Lung (tissue), 12 donors: Measurements from ENCODE around the gene P3H2. TPM values are rescaled to one million over a fixed set of nuclear protein-coding genes. Genes with fewer than 3 reads are reported as not detected.
A peak's percentile ranks its signal among the peaks of the same experiment; 100 is the strongest.

Experiments
- ATAC-seq: fragments of 200-7000 bp; cut with Tn5 transposase; one replicate; pipeline ENCODE4 v1.9.1; 2020; ENCODE audit warnings: moderate number of reproducible peaks; ENCODE audit not compliant: insufficient read depth, low FRiP score
- DNase-seq, 3 donors: peaks; one replicate each; pipeline ENCODE4 v3.0.0-alpha.2; 2013 to 2017
- H3K27ac ChIP-seq, 2 donors: one replicate each; pipeline ENCODE4 v1.5.1; 2013; ENCODE audit warnings: mild to moderate bottlenecking in 2 of 2, moderate library complexity in 2 of 2, control low read depth in 1 of 2, inconsistent platforms in 1 of 2, low read depth in 1 of 2, low read length in 1 of 2
- H3K27me3 ChIP-seq, 3 donors: one replicate each; pipeline ENCODE4 v1.5.1; 2013; ENCODE audit warnings: low read length in 2 of 3; ENCODE audit not compliant: control insufficient read depth in 3 of 3, insufficient read depth in 3 of 3
- H3K36me3 ChIP-seq, 4 donors: one replicate each; pipeline ENCODE4 v1.5.1; 2013; ENCODE audit warnings: low read length in 4 of 4, mild to moderate bottlenecking in 1 of 4, moderate library complexity in 1 of 4; ENCODE audit not compliant: control insufficient read depth in 4 of 4, insufficient read depth in 4 of 4
- H3K4me1 ChIP-seq, 5 donors: one replicate each; pipeline ENCODE4 v1.5.1; 2013; ENCODE audit warnings: low read length in 5 of 5, mild to moderate bottlenecking in 2 of 5, moderate library complexity in 1 of 5; ENCODE audit not compliant: control insufficient read depth in 5 of 5, insufficient read depth in 5 of 5
- H3K4me3 ChIP-seq: one replicate; pipeline ENCODE4 v1.5.1; 2013; ENCODE audit warnings: mild to moderate bottlenecking, control low read depth, moderate library complexity
- H3K9ac ChIP-seq, 2 donors: one replicate each; pipeline ENCODE4 v1.5.1; 2013; ENCODE audit warnings: low read length in 2 of 2, control low read depth in 1 of 2; ENCODE audit not compliant: insufficient read depth in 1 of 2
- H3K9me3 ChIP-seq, 4 donors: one replicate each; pipeline ENCODE4 v1.5.1; 2013; ENCODE audit warnings: low read length in 3 of 4, mild to moderate bottlenecking in 1 of 4, moderate library complexity in 1 of 4; ENCODE audit not compliant: control insufficient read depth in 4 of 4, insufficient read depth in 3 of 4
- CTCF ChIP-seq: IDR thresholded peaks from 2 replicates; pipeline ENCODE4 v1.5.1; 2012; ENCODE audit warnings: mild to moderate bottlenecking; ENCODE audit errors: control extremely low read depth, extremely low read depth
- whole genome bisulfite sequencing, 2 donors: extraction: QIAGEN DNeasy Blood & Tissue Kit; methylation state at CpG; one replicate each; pipeline ENCODE4 v1.1.7; 2013; 5-methylcytosine and 5-hydroxymethylcytosine counted together
- polyA plus RNA-seq, 2 donors: library from polyadenylated mRNA; stranded (reverse); fragments of 200-250 nt; gene quantifications; one replicate each; pipeline ENCODE4 v1.2.1, GENCODE V29; 2013
- total RNA-seq, 2 donors: library from RNA; depleted of rRNA in 1 of 2; stranded (reverse); fragments of >200 nt in 1 of 2; gene quantifications; one replicate each; pipeline ENCODE4 v1.2.1, GENCODE V29; 2014 to 2021
- donor health status: control.
- donor health status: control.
- donor health status: Bipolar disorder and iron deficiency.
- donor health status: healthy.
- donor health status: DM: yes; HTN: yes; CAD: no.

Gene P3H2
- total and polyA plus RNA-seq, 4 donors = 18.6 to 59.9 (median 40.6) TPM

GRCh38 chr3:190003068-190003467, 117.6 kb downstream of the P3H2 start:
- no peak overlapping the region for H3K4me3 ChIP-seq
- no peaks in the 10 kb centered on the region for H3K9me3 ChIP-seq
- H3K36me3 ChIP-seq = no peaks in the 10 kb centered on the region
- no peak for TF ChIP-seq CTCF
- DNase-seq = no peak
- H3K9ac ChIP-seq = no peak overlapping the region
- ATAC-seq = no peak
- H3K4me1 ChIP-seq = peaks cover 0 to 10% (median 3%) of the 10 kb centered on the region in 5 donors
- 41 to 80% methylated on average over 3 of the region's 3 CpGs for WGBS, 2 donors
- no peak overlapping the region for H3K27ac ChIP-seq
- H3K27me3 ChIP-seq = no peaks in the 10 kb centered on the region

GRCh38 chr3:190001426-190001825, 119.3 kb downstream of the P3H2 start:
- Histone ChIP-seq H3K9me3 (no peaks in the 10 kb centered on the region), H3K9ac (no peak overlapping the region), H3K4me3 (no peak overlapping the region), H3K4me1 (peaks cover 0 to 10% (median 3%) of the 10 kb centered on the region in 5 donors), H3K36me3 (no peaks in the 10 kb centered on the region), H3K27me3 (no peaks in the 10 kb centered on the region), H3K27ac (no peak overlapping the region)
- no peak for TF ChIP-seq CTCF
- ATAC-seq = no peak
- WGBS, 2 donors = 60 to 65% methylated on average over 3 of the region's 3 CpGs
- peak in 2 of 3 donors; percentile 36 to 65 for DNase-seq

GRCh38 chr3:190000861-190001196, 119.9 kb downstream of the P3H2 start:
- no peak overlapping the region for H3K27ac ChIP-seq
- no peak for ATAC-seq
- no peak overlapping the region for H3K9ac ChIP-seq
- no peak for TF ChIP-seq CTCF
- H3K27me3 ChIP-seq = no peaks in the 10 kb centered on the region
- H3K9me3 ChIP-seq = no peaks in the 10 kb centered on the region
- H3K4me3 ChIP-seq = no peak overlapping the region
- no peak for DNase-seq
- WGBS, 2 donors = 71 to 84% methylated on average over 5 of the region's 5 CpGs
- no peaks in the 10 kb centered on the region for H3K36me3 ChIP-seq
- peaks cover 0 to 10% (median 3%) of the 10 kb centered on the region in 5 donors for H3K4me1 ChIP-seq

GRCh38 chr3:190000187-190000860, 120.4 kb downstream of the P3H2 start:
- H3K36me3 ChIP-seq = no peaks in the 10 kb centered on the region
- no peak for TF ChIP-seq CTCF
- DNase-seq = no peak
- H3K9ac ChIP-seq = no peak overlapping the region
- H3K4me3 ChIP-seq = no peak overlapping the region
- H3K4me1 ChIP-seq = peaks cover 0 to 10% (median 3%) of the 10 kb centered on the region in 5 donors
- H3K27ac ChIP-seq = no peak overlapping the region
- 69 to 75% methylated on average over 4 of the region's 4 CpGs for WGBS, 2 donors
- H3K9me3 ChIP-seq = no peaks in the 10 kb centered on the region
- ATAC-seq = no peak
- no peaks in the 10 kb centered on the region for H3K27me3 ChIP-seq
